HG03575 (cell line): ENCODE data around the gene GRK3.
"Not testable (repeated sequence)": the region's sequence is repeated elsewhere in the genome, so short reads cannot be mapped to it uniquely, and the experiment has no call there.

Source experiments
- ATAC-seq: cut with Tn5 transposase; IDR thresholded peaks from one replicate; pipeline ENCODE4 v1.9.1; 2021; ENCODE audit not compliant: unreplicated experiment, insufficient number of reproducible peaks, low FRiP score; ENCODE audit errors: extremely low read depth

GRK3 gene

GRCh38 chr22:25546751-25547150 is 17.7 kb upstream of the GRK3 start:
- ATAC-seq: no peak

GRCh38 chr22:25548866-25549464 is 15.5 kb upstream of the GRK3 start:
- no peak for ATAC-seq

DNA sequence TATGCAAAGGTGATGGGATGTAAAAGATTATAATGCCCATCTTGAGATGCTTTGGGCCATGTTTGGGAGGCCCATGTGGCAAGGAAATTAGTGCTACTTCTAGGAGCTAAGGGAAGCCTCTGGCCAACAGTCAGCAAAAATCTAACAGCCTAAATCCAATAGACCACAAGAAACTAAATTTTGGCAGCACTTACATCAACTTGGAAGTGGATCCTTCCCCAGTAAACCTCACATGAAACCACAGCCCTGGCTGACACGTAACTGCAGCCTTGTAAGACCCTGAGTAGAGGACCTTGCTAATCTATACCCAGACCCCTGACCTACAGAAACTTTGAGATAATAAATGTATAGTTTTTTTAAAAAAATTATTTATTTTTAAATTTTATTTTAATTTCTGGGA is 13.1 kb upstream of the GRK3 start:
- ATAC-seq: no peak

GRCh38 chr22:25552405-25552804 is 12.1 kb upstream of the GRK3 start:
- not testable (repeated sequence) for ATAC-seq

- ATAC-seq: no peak
These were observed 11.3 kb upstream of the GRK3 start for GRCh38 chr22:25553131-25553530.

- no peak for ATAC-seq
These were observed 10.2 kb upstream of the GRK3 start for GRCh38 chr22:25554238-25554671.

DNA sequence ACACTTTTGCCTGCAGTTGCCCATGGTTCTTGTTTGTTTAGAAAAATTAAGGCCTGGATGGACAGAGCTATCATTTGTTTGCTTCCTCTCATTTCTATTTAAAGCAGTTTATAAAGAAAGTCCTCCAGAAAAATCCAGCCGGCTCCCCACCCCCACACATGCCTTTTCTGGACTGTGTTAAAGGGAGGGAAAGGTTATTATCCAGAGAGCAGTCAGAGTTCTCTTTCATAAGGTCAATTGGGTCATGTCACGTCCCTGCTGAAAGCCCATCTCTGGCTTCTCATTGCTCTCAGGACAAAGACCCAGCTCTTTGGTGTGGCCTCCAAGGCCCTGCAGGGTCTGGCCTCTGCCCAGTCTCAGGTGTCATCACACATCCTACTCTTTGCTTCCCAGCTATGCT is 9.8 kb upstream of the GRK3 start:
- no peak for ATAC-seq

- ATAC-seq: no peak
These were observed 8.9 kb upstream of the GRK3 start for GRCh38 chr22:25555586-25555985.

- no peak for ATAC-seq
These were observed 7.3 kb upstream of the GRK3 start for GRCh38 chr22:25557218-25557617.

DNA sequence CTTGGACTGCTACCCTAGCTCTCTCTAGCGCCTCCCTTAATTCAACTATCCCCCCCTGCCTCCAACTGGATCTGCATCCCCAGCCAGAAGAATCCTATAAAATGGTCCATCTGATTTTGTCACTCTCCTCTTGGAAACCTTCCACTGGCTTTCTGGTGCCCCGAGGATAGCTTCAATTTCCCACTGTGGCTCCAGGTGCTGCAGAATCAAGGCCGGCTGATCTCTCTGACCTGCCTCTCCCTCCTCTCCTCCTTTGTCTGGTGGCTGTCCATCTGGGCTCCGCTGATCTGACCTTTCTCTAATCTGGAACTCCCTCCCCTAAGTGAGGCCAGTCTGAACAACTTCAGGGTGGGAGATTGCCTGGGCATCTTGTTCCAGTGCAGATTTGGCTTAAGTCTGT is 6.1 kb upstream of the GRK3 start:
- ATAC-seq: no peak

DNA sequence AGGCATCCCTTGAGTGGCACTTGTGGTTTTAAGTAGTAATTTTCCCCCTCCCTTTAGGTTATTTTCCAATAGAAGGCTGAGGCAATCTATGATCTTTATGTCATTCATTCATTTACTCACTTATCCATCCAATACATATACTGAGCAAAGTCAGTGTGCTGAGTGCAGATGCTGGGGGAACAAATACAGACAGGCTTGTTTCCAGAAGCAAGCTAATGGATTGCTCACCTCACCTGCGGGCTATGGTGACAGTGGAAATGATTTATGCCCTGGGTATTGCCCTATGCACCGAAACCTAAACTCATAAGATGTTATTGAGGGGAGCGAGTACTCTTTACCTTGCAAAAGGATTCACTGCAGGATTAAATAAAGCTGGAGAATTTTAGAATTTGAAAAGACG is 4.6 kb upstream of the GRK3 start:
- not testable (repeated sequence) for ATAC-seq

GRCh38 chr22:25561182-25561581 is 3.3 kb upstream of the GRK3 start:
- ATAC-seq: not testable (repeated sequence)

- ATAC-seq: not testable (repeated sequence)
These were observed 2.5 kb upstream of the GRK3 start for GRCh38 chr22:25561927-25562326.

DNA sequence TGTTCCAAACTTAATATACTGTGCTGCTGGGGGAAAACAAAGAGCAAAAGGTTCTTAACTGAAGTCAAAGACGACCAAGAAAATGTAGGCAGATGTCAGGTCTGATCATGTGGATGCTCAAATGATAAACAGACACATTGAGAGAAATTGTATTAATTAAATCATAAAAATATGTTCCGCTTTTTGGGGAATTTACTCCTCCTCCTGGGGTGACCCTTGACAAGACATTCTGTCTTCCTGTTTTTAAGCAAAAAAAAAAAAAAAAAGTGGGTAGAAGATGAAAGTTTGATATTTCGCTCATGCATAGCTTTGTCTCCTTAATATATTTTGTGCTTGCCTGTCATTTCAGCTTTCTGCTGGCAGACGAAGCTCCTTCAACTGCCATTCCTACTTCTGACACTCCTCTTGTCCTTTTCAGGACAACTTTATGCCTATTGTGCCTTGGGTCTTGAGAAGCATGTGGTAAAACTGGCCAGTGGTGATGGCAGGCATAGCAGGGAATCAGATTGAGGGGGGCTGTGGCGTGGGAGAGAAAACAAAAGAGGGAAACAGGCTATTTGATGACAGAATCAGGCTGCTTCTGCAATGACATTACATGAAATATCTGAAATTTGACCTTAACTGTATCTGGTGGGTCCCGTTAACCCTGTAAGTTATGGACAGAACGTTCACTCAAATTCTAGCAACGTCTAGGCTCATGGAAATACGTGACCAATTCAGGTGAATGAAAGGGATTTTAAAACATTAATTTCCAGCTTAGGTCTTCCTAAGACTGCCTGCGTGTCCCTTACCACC is 1.3 kb upstream of the GRK3 start:
- not testable (repeated sequence) for ATAC-seq

GRCh38 chr22:25563761-25564319 is 635 bp upstream of the GRK3 start:
- no peak for ATAC-seq

- no peak for ATAC-seq
These were observed 653 bp downstream of the GRK3 start for GRCh38 chr22:25564979-25565677.

- no peak for ATAC-seq
These were observed 1.9 kb downstream of the GRK3 start for GRCh38 chr22:25566186-25566897.

DNA sequence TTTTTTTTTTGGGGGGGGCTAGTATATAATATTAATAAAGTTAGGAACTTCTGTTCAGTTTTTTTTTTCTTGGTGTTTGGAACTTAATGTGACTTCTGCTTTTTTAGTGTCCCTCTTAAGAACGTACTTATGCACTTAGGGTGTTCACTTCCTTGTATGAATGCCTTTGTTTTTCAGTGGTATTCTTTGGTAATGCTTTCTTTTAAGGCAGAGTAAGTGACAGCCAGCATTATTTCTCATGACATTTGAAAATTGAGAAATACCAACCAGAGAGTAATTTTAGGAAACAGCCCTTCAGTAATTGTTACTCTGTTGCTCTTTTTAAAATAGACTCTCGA is 2.4 kb downstream of the GRK3 start:
- ATAC-seq: no peak

- no peak for ATAC-seq
These were observed 2.8 kb downstream of the GRK3 start for GRCh38 chr22:25567251-25567675.
